GM12874 (cell line): ENCODE measurements around the gene DOCK1.

Experiments used
- TF ChIP-seq, protein P1 (sequence below): IDR thresholded peaks from 2 replicates; pipeline ENCODE4 v1.5.1; 2011; ENCODE audit warnings: low read depth, mild to moderate bottlenecking, control low read depth, low read length, moderate library complexity; ENCODE audit not compliant: insufficient read depth

Gene DOCK1

DNA sequence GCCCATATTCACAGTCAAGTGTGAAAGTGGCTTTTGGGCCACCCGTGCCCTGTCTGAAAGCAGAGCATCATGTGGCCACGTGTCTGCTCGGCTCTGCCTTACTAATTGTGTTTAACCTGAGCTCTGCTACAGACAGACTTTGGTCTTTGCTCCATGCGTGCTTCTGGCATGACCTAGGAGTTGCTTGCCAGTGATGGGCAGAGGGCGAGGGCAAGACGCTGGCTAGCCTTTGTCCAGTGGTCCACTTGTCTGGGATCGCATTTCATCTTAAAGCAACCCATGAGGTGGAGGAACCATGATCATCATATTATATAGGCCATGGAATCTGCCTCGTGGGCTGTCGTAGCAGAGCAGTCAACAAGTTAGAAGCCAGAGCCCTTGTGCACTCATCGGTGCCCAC, 414.5 kb downstream of the DOCK1 start:
- TF ChIP-seq, protein P1, sequence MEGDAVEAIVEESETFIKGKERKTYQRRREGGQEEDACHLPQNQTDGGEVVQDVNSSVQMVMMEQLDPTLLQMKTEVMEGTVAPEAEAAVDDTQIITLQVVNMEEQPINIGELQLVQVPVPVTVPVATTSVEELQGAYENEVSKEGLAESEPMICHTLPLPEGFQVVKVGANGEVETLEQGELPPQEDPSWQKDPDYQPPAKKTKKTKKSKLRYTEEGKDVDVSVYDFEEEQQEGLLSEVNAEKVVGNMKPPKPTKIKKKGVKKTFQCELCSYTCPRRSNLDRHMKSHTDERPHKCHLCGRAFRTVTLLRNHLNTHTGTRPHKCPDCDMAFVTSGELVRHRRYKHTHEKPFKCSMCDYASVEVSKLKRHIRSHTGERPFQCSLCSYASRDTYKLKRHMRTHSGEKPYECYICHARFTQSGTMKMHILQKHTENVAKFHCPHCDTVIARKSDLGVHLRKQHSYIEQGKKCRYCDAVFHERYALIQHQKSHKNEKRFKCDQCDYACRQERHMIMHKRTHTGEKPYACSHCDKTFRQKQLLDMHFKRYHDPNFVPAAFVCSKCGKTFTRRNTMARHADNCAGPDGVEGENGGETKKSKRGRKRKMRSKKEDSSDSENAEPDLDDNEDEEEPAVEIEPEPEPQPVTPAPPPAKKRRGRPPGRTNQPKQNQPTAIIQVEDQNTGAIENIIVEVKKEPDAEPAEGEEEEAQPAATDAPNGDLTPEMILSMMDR: no peak

DNA sequence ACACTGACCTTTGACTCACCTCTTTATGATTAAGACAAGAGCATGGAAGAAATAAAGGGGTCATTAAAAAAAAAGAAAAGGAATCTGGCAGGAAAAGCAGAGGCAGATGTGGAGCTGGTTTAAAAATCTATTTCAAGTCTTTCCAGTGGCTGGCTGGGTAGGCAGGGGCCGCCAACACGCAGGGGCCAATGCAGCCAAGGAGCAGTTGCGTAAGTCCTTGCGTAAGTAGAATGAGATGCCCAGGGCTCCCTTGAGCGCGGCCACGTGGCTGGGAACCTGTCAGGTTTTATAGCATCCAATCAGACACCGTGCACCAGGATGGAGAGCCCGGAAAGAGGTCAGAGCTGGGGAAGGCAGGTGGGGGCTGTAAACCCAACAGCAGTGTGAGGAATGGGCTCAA, 414.9 kb downstream of the DOCK1 start:
- TF ChIP-seq, protein P1: no peak

DNA sequence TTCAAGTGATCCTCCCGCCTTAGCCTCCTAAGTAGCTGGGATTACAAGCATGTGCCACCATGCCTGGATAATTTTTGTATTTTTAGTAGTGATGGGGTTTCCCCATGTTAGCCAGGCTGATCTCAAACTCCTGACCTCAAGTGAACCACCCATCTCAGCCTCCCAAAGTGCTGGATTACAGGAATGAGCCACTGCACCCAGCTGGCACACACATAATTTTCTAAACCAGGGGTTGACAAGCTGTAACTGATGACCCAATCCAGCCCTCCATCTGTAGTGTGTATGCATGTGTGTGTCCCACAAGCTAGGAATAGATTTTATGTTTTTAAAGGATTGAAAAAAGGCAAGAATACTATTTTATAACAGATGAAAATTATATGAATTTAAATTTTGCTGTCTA, 417.1 kb downstream of the DOCK1 start:
- TF ChIP-seq, protein P1: no peak

DNA sequence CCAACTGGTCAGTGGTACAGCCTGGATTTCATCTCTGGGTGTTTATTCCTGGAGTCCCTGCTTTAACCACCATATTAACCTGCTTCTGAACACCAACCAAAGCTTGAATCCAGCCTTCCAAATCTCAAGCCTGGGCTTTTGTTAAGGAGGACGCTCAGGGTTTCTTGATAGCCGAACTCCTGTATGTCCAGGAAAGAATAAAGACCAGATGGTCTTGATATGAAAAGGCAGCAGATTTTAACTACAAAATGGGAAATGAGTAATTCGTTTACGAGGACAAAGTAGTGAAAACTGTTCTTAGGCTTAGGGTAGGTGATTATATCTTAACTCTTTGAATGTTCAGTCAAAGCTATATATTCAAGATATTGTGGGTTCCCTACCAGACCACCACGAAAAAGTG, 420.3 kb downstream of the DOCK1 start:
- TF ChIP-seq, protein P1: no peak

DNA sequence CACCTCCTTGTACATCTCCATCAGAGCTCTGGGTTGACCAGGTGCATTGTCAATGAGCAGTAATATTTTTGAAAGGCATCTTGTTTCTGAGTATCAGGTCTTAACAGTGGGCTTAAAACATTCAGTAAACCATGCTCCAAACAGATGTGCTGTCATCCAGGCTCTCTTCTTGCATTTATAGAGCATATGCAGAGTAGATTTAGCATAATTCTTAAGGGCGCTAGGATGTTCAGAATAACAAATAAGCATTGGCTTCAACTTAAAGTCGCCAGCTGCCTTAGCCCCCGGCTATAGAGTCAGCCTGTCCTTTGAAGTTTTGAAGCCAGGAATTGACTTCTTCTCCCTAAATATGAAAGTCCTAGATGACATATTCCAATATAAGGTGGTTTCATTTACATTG, 421.7 kb downstream of the DOCK1 start:
- TF ChIP-seq, protein P1: no peak

DNA sequence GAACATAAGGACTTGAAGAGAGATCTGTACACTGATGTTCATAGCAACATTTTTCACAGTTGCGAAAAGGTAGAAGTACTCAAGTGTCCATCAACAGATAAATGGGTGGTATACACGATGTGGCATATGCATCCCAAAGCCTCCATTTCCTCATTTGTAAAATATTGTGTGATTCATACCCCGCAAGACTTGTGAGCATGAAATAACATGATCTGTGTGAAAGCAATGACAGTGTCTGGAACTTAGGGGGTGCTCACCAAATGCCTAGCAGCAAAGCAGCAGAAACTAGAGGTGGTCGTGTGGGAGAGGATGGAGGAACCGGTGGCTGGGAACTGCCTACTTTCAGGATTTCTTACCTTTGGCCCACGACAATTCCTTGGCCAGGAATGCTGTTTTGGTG, 426.5 kb downstream of the DOCK1 start:
- TF ChIP-seq, protein P1: no peak

DNA sequence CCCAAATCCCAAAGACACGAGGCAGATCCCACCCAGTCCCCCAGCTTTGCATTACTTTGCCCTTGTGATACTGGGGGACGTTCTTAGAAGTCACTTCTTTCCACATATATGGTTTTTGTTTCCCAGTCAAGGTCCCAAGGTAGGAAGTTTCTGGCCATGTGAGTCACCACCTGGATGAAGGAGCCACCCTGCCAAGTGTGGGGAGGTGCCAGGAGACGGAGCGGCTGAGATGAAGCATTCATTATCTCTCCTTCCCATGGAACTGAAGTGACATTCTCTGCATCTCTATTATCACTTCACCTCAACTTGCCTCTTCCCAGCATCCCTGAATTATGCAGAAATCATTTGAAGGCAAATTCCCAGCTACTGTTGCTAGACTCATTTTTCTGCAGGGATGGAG, 427.4 kb downstream of the DOCK1 start:
- TF ChIP-seq, protein P1: no peak

DNA sequence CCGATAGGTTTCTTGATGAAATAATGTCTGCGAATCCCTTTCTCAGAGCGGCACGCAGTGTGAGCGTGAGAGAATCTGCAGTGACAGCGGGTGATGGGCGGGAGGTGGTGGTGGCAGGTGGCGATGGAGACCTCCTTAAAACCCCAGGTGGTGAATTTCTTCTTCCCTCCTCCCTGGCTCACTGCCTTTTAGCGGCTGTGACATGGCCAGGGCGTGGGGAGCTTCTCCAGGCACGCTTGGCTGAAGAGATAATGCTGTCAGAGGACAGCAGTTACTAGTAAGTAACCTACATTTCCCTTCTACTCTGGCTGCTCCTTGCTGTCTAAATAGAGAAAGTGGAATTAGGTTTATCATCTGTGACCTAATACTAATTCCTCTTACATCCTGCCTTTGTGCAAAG, 432.6 kb downstream of the DOCK1 start:
- TF ChIP-seq, protein P1: no peak
